HPDE6-E6E7 (cell line): ENCODE data around the gene MROH7.

ENCODE experiments used
- DNase-seq: peaks from one replicate; pipeline ENCODE4 v3.0.0; 2011; ENCODE audit warnings: missing footprints; ENCODE audit errors: extremely low spot score

MROH7 gene

GRCh38 chr1:54697896-54698295, 56.3 kb downstream of the MROH7 start:
- no peak for DNase-seq

GRCh38 chr1:54698346-54698745, 56.8 kb downstream of the MROH7 start:
- no peak for DNase-seq

GRCh38 chr1:54699936-54700525, 58.4 kb downstream of the MROH7 start:
- no peak for DNase-seq

- DNase-seq = no peak
These were observed 59.5 kb downstream of the MROH7 start for GRCh38 chr1:54701066-54701465.

GRCh38 chr1:54701996-54702395, 60.4 kb downstream of the MROH7 start:
- no peak for DNase-seq

GRCh38 chr1:54703471-54703870, 61.9 kb downstream of the MROH7 start:
- no peak for DNase-seq

- no peak for DNase-seq
These were observed 63.6 kb downstream of the MROH7 start for GRCh38 chr1:54705153-54705552.

- DNase-seq = no peak
These were observed 64.8 kb downstream of the MROH7 start for GRCh38 chr1:54706419-54706818.

- DNase-seq = no peak
These were observed 66.8 kb downstream of the MROH7 start for GRCh38 chr1:54708385-54708784.

- no peak for DNase-seq
These were observed 68.1 kb downstream of the MROH7 start for GRCh38 chr1:54709547-54710292.

GRCh38 chr1:54710434-54710833, 68.8 kb downstream of the MROH7 start:
- no peak for DNase-seq

- no peak for DNase-seq
These were observed 69.3 kb downstream of the MROH7 start for GRCh38 chr1:54710841-54711240.

- no peak for DNase-seq
These were observed 70.0 kb downstream of the MROH7 start for GRCh38 chr1:54711536-54711935.

GRCh38 chr1:54714881-54715492, 73.4 kb downstream of the MROH7 start:
- DNase-seq = no peak

- DNase-seq = peak; percentile 84
These were observed 74.1 kb downstream of the MROH7 start, which contains the start of gene TTC4 for GRCh38 chr1:54715493-54716298. Gene TTC4 (plus strand): TSS chr1:54715861. CDS start chr1:54715909, 48 bp downstream.

GRCh38 chr1:54716299-54717047, 74.9 kb downstream of the MROH7 start:
- no peak for DNase-seq

- DNase-seq = no peak
These were observed 80.1 kb downstream of the MROH7 start for GRCh38 chr1:54721719-54722118.

GRCh38 chr1:54723985-54724384, 82.4 kb downstream of the MROH7 start:
- DNase-seq = no peak

GRCh38 chr1:54724771-54725170, 83.2 kb downstream of the MROH7 start:
- no peak for DNase-seq

- no peak for DNase-seq
These were observed 86.4 kb downstream of the MROH7 start for GRCh38 chr1:54728027-54728426.

GRCh38 chr1:54736685-54737084, 95.1 kb downstream of the MROH7 start:
- no peak for DNase-seq
